VCaP (cell line): ENCODE data around the gene C9orf72.
A peak's percentile ranks its signal among the peaks of the same experiment; 100 is the strongest.

Source experiments
- H3K27ac ChIP-seq: fragments of 450-650 bp; 2 replicates; pipeline ENCODE4 v1.5.1; 2017
- TF ChIP-seq, protein P1 (sequence below): fragments of 450-650 bp; conservative IDR thresholded peaks from 2 replicates; pipeline ENCODE4 v1.5.1; 2017; ENCODE audit warnings: mild to moderate bottlenecking, moderate library complexity

Gene C9orf72

DNA sequence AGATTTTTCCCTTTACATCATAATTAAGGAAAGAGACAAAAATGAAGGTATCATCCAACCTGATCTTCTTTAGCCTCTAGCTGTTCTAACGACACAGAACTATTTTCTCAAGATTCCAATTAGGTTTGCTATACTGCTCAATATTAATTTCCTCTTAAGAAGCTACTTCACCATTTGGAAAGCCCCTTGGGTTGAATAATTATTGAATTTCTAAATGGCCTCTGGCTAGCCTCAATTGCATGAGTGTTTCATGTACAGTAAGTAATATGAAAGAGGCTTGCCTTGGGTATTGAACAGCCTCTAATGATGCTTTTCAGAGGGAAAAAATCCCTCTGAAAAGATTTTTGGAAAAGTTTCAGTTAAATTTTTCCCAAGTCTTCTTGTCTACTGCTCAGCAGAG lies 40.0 kb downstream of the C9orf72 start:
- no peak overlapping the region for H3K27ac ChIP-seq
- TF ChIP-seq, protein P1, sequence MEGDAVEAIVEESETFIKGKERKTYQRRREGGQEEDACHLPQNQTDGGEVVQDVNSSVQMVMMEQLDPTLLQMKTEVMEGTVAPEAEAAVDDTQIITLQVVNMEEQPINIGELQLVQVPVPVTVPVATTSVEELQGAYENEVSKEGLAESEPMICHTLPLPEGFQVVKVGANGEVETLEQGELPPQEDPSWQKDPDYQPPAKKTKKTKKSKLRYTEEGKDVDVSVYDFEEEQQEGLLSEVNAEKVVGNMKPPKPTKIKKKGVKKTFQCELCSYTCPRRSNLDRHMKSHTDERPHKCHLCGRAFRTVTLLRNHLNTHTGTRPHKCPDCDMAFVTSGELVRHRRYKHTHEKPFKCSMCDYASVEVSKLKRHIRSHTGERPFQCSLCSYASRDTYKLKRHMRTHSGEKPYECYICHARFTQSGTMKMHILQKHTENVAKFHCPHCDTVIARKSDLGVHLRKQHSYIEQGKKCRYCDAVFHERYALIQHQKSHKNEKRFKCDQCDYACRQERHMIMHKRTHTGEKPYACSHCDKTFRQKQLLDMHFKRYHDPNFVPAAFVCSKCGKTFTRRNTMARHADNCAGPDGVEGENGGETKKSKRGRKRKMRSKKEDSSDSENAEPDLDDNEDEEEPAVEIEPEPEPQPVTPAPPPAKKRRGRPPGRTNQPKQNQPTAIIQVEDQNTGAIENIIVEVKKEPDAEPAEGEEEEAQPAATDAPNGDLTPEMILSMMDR: no peak

DNA sequence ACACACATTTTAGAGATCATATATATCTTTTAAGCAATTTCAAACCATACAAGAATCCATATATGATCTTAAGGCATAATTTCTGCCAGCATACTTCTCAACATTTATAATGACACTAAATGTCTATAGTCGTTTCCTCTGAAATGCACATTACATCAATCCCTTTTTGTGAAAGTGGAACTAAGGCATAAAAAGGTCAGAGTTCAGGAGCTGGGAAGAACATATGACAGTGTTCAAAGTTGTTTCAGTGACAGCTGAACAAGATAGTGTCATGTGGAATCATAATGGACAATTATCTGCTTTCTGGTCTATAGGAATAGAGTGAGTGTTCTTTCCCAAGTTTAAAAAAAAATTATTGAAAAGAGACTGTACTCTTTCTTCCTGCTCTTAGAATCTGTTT lies 41.2 kb downstream of the C9orf72 start:
- no peak overlapping the region for H3K27ac ChIP-seq
- TF ChIP-seq, protein P1: no peak

DNA sequence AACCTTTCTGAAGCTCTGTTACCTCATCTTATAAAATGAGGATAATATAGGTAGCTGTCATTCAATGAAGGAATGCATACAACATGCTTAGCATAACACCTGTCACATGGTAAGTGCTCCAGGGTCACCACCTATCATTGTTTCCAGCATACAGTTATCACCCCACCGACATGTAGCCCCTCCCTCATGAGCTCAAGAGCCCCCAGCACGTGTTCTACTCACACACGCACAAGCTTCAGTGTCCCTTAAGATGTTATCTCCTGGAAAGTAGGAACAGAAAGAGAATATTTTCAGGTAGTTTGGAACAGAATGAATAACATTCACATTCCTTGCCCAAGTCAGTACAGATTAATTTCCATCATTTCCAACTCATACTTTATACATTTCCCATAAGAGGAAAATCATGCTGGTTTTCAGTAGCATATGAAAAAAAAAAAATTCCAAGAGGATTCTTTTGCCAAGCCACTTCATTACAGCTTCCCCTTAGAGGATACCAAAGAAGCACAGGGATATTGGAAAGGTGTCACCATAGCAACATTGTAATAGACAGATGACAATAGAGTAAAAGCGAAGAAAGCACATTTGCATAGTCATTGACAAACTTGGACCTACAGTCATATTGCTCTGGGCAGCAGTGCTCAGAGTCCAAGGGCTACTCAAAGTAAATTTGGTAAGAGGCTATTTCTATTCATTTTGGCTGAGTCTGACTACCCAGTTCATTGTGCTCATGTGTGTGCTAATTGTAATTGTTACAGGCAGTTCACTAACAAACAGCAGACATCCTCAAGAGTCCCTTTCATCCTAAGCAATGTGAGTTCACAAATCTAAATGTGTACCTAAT lies 42.1 kb downstream of the C9orf72 start:
- TF ChIP-seq, protein P1: no peak
- H3K27ac ChIP-seq: no peak overlapping the region

DNA sequence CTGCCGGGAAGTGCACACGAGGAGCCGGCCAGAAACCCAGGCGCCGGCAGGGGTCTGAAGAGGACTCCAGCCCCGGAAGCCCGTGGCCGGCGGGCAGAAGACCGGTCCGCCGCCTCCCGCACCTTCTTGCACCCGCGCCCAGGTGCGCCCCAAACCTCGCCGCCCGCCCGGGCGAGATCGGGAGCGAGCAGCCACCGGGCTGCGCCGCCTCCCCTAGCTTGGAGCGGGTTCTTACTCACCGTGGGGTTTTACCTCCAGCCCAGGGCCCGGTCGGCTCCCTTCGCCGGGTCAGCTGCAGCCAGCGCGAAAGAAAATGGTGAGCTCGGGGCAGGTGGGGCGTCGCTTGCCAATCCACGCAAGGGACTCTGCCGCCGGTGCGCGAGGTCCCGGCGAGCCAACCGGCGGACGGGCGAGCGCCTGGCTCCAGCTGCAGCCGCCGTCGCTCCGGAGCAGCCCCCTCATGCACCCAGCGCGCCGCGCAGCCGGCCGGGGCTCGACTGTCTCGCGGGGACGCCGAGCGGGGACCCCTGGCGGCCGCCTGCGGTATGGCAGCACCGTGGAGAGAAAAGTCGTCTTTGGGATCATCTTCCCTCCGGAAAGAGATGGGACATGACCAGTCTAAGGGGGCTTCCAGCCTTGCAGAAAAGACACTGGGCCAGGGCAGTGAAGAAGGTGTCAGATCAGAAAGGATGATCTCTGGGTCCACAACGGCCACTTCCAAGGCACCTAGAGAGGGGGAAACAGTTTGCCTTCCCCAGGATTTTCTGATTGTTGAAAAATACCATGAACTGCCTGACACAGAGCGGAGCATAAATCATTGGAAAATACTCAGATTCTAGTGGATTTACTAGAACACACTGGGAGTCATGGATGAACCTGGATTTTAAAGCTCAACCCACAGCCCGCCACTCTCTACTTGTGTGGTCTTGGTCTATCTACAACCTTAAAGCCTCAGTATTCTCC lies 43.7 kb downstream of the C9orf72 start, which contains the start of gene MOB3B:
TSS of gene MOB3B (minus strand) at position 499 of the 963 bp plus-strand sequence. CDS start 74,264 bp downstream, outside the sequence.
- no peak within 1 kb of the TSS for H3K27ac ChIP-seq
- TF ChIP-seq, protein P1: peak; percentile 42

DNA sequence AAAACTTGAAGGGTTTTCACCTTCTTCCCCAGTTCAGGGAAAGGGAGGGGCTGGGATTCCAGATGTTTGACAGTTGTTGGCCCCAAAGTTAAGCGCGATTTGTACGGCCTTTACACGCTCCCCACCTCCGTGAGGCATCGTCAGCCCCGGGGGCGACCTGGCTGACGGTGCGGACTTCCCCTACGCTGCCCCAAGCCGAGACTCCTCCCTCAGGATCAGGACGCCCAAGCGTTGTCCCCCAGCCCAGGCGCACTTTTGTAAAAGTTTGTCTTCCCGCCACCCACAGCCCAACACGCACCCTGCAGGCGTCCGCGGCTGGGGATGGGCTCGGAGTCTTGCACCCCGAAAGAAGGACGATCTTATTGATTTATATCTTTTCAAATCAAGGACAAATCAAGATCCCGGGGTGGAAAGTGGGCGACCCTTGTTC lies 44.4 kb downstream of the C9orf72 start:
- TF ChIP-seq, protein P1: no peak

DNA sequence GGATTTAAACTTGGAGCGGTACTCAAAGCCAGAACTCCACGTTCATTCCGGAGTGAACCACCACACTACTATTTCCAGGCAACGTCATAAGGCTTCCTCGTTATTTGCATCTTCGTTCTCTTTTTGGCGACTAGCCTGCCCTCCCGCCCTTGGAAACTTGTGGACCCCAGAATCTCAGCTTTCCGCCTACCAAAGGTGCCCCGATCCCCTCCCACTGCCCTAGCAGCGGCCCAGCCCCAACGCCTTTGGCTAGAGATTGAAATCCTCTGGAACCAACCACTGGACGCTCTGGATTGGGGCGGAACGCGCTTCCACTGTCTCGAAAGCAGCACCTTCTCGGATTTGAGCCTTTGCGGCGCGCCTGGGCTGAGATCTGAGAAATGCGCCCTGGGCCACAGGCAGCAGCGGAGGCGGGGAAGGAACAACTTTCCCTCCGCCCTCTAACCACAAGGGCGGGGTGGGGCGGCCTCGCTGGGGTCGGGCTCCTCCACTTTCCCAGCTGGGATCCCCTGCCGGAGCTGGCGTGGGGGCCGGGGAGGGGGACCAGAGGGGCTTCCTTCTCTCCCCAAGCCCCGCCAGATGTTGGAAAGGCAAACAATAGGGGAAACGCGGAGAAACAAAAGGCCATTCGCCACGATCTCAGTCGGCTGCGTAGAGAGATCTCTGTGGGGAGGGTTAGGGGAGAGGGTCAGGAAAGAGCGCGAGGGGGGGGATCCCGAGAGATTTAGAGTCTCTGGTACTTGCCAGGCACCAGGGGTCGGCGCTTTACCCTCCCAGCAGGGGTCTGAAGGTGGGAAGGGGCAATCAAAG lies 45.0 kb downstream of the C9orf72 start:
- no peak overlapping the region for H3K27ac ChIP-seq
- TF ChIP-seq, protein P1: no peak

More for the DNA sequence above, 44.4 kb downstream of the C9orf72 start:
- no peak overlapping the region for H3K27ac ChIP-seq
